Thymus (tissue), 11 donors: ENCODE data around the gene LPP. TPM values are rescaled to one million over a fixed set of nuclear protein-coding genes. Genes with fewer than 3 reads are reported as not detected.

ENCODE experiments used
- DNase-seq, 9 donors: peaks; one replicate each; pipeline ENCODE4 v3.0.0-alpha.2; 2013; ENCODE audit warnings: low spot score in 9 of 9, low read depth in 6 of 9, missing footprints in 1 of 9
- H3K27ac ChIP-seq, 2 donors: one replicate each; pipeline ENCODE4 v1.5.1; 2013; ENCODE audit warnings: control low read depth in 1 of 2, low read depth in 1 of 2, low read length in 1 of 2, mild to moderate bottlenecking in 1 of 2, moderate library complexity in 1 of 2
- H3K27me3 ChIP-seq, 2 donors: one replicate each; pipeline ENCODE4 v1.5.1; 2013; ENCODE audit warnings: low read length in 1 of 2; ENCODE audit not compliant: control insufficient read depth in 2 of 2, insufficient read depth in 1 of 2
- H3K36me3 ChIP-seq, 2 donors: one replicate each; pipeline ENCODE4 v1.5.1; 2013; ENCODE audit warnings: low read length in 1 of 2, mild to moderate bottlenecking in 1 of 2, moderate library complexity in 1 of 2; ENCODE audit not compliant: control insufficient read depth in 2 of 2, insufficient read depth in 2 of 2
- H3K4me1 ChIP-seq, 2 donors: one replicate each; pipeline ENCODE4 v1.5.1; 2013; ENCODE audit warnings: low read length in 2 of 2; ENCODE audit not compliant: control insufficient read depth in 2 of 2, insufficient read depth in 2 of 2
- H3K4me3 ChIP-seq, 2 donors: one replicate each; pipeline ENCODE4 v1.5.1; 2013; ENCODE audit warnings: low read length in 2 of 2, control low read depth in 1 of 2, mild to moderate bottlenecking in 1 of 2
- H3K9me3 ChIP-seq, 2 donors: one replicate each; pipeline ENCODE4 v1.5.1; 2013; ENCODE audit warnings: low read length in 1 of 2, mild to moderate bottlenecking in 1 of 2; ENCODE audit not compliant: control insufficient read depth in 2 of 2, insufficient read depth in 1 of 2
- WGBS: extraction: QIAGEN DNeasy Blood & Tissue Kit; methylation state at CpG from one replicate; pipeline ENCODE4 v1.1.7; 2013; 5-methylcytosine and 5-hydroxymethylcytosine counted together
- polyA plus RNA-seq: library from polyadenylated mRNA; stranded (reverse); fragments of 200-250 nt; gene quantifications from one replicate; pipeline ENCODE4 v1.2.3, GENCODE V29; 2013
- total RNA-seq: library from RNA; stranded (reverse); fragments of 120-200 nt; gene quantifications from one replicate; pipeline ENCODE4 v1.2.4, GENCODE V29; 2013
- donor health status: healthy.

The LPP gene
- total and polyA plus RNA-seq, 2 donors, result 6.5 to 9.2 TPM

DNA sequence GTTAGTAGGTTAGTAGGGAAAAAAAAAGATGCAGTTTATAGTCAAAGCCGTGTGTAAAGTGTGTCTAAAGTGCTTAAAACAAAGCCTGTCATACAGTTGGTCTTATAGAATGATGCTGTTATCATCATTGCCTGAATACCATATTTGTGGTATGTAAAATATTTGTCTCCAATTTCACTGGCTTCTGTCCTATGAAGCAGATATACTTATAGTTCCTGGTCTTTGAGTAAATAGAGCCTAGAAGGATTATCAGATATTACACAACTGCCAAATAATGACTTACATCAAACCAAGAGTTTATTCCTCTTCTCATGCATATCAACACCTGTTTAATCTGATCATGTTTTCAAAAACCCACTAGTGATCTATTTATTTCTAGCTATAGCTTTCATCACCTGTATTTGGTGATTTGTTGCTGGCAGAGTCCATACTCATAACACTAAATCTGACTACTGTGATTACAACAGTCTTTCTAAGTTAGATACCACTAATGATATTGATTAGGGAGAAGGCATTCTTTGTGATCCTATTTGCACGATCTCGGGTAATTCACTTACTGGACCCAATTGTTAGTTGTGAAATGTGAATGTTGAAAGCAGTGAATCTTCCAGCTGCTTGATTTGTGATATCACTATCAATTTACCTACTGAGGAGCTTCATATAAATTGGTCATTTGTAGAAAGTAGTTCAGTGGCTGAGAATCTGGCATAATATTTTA is 413.7 kb downstream of the LPP start:
- H3K9me3 ChIP-seq, result no peaks in the 10 kb centered on the region
- H3K36me3 ChIP-seq, result no peaks in the 10 kb centered on the region
- H3K4me3 ChIP-seq, result no peak overlapping the region
- WGBS, result 68% methylated on average over 3 of the region's 3 CpGs
- no peaks in the 10 kb centered on the region for H3K4me1 ChIP-seq
- H3K27ac ChIP-seq, result no peak overlapping the region
- DNase-seq, result peak in 1 of 9 donors; percentile 28
- no peaks in the 10 kb centered on the region for H3K27me3 ChIP-seq

DNA sequence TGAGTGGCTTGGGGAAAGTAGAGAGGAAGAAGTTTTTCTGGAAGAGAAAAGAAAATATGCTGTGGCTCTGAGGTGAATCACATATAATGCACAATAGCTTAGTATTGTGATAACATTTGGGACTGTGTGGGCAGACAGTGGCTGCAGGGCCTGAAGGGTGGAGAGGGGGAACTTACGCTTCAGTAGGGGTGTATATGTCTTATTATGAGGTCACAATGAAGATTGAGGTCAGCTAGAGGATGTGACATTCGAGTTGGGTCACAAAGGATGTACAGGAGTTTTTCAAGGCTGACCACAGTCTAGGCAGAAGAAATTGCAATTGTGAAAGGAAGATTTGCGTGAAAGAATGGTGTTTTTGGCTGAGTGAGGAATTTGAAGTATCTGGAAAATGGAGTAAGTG is 414.8 kb downstream of the LPP start:
- H3K9me3 ChIP-seq, result no peaks in the 10 kb centered on the region
- H3K4me1 ChIP-seq, result peaks cover 0 to 2% of the 10 kb centered on the region in 2 donors
- H3K36me3 ChIP-seq, result no peaks in the 10 kb centered on the region
- 96% methylated on average over 3 of the region's 3 CpGs for WGBS
- no peak overlapping the region for H3K27ac ChIP-seq
- no peak overlapping the region for H3K4me3 ChIP-seq
- no peaks in the 10 kb centered on the region for H3K27me3 ChIP-seq
- no peak for DNase-seq

GRCh38 chr3:188571531-188572095 is 417.7 kb downstream of the LPP start:
- WGBS, result 98% methylated on average over 7 of the region's 7 CpGs
- Histone ChIP-seq H3K27me3 (no peaks in the 10 kb centered on the region), H3K4me1 (peaks cover 0 to 2% of the 10 kb centered on the region in 2 donors), H3K4me3 (no peak overlapping the region), H3K36me3 (no peaks in the 10 kb centered on the region), H3K27ac (no peak overlapping the region), H3K9me3 (no peaks in the 10 kb centered on the region)
- no peak for DNase-seq

- no peak for DNase-seq
- Histone ChIP-seq H3K27me3 (no peaks in the 10 kb centered on the region), H3K4me1 (peaks cover 0 to 2% of the 10 kb centered on the region in 2 donors), H3K27ac (no peak overlapping the region), H3K36me3 (no peaks in the 10 kb centered on the region), H3K9me3 (no peaks in the 10 kb centered on the region), H3K4me3 (no peak overlapping the region)
- WGBS, result 74% methylated on average over 8 of the region's 8 CpGs
Measured at GRCh38 chr3:188573291-188573940, 419.5 kb downstream of the LPP start.

GRCh38 chr3:188573956-188574355 is 420.0 kb downstream of the LPP start:
- WGBS, result 98% methylated on average over 3 of the region's 3 CpGs
- no peak overlapping the region for H3K4me3 ChIP-seq
- no peaks in the 10 kb centered on the region for H3K27me3 ChIP-seq
- H3K9me3 ChIP-seq, result no peaks in the 10 kb centered on the region
- no peak for DNase-seq
- peaks cover 0 to 2% of the 10 kb centered on the region in 2 donors for H3K4me1 ChIP-seq
- H3K27ac ChIP-seq, result no peak overlapping the region
- H3K36me3 ChIP-seq, result no peaks in the 10 kb centered on the region

GRCh38 chr3:188574885-188575284 is 420.9 kb downstream of the LPP start:
- Histone ChIP-seq H3K27me3 (no peaks in the 10 kb centered on the region), H3K27ac (no peak overlapping the region), H3K36me3 (no peaks in the 10 kb centered on the region), H3K4me3 (no peak overlapping the region), H3K9me3 (no peaks in the 10 kb centered on the region), H3K4me1 (peaks cover 0 to 2% of the 10 kb centered on the region in 2 donors)
- DNase-seq, result no peak
- 93% methylated on average over 5 of the region's 5 CpGs for WGBS

- WGBS, result 90% methylated on average over 6 of the region's 6 CpGs
- DNase-seq, result no peak
- no peaks in the 10 kb centered on the region for H3K9me3 ChIP-seq
- H3K4me3 ChIP-seq, result no peak overlapping the region
- H3K27ac ChIP-seq, result no peak overlapping the region
- no peaks in the 10 kb centered on the region for H3K36me3 ChIP-seq
- H3K4me1 ChIP-seq, result peaks cover 0 to 2% of the 10 kb centered on the region in 2 donors
- H3K27me3 ChIP-seq, result no peaks in the 10 kb centered on the region
Measured at GRCh38 chr3:188575501-188575900, 421.5 kb downstream of the LPP start.

GRCh38 chr3:188577539-188577938 is 423.6 kb downstream of the LPP start:
- WGBS, result 100% methylated on average over 1 of the region's 3 CpGs
- no peaks in the 10 kb centered on the region for H3K9me3 ChIP-seq
- no peaks in the 10 kb centered on the region for H3K36me3 ChIP-seq
- H3K4me3 ChIP-seq, result no peak overlapping the region
- no peaks in the 10 kb centered on the region for H3K27me3 ChIP-seq
- H3K27ac ChIP-seq, result no peak overlapping the region
- DNase-seq, result no peak
- H3K4me1 ChIP-seq, result peaks cover 0 to 2% of the 10 kb centered on the region in 2 donors

DNA sequence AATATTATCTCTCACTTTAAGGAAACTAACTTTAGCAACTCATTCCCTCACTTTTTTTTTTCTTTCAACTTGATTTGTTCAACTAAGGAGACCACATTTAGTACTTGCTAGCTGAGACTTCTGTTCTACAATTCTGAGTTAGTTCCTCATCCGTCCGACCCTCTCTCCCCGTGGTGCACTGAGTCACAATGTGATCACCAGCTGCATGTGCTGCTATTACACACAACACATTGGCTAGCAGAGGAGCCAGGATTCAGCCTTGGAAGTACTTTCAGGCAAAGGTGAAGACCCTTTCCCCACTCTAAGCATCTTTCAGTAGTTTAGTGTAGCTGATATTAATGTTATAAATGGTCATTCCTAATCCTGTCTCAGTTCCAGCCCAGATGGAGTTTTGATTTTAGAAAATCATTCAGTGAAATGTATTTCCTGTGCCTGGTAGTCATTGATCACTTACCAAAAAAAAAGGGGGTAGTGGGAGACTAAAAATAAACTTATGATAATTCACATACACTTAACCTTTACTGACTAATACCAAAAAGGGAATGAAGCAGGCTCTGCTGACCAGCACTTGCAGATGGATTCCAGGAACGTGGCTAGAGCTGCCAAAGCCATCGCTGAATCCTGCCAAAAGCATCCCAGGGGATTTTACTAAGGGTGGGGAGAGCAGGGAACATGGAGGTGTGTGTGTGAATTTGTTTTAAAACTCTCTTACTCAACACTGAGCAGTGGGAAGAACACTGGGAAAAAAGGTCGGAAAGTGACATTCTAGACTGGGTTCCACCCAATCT is 424.8 kb downstream of the LPP start:
- Histone ChIP-seq H3K9me3 (no peaks in the 10 kb centered on the region), H3K4me3 (no peak overlapping the region), H3K27ac (no peak overlapping the region), H3K27me3 (no peaks in the 10 kb centered on the region), H3K36me3 (no peaks in the 10 kb centered on the region), H3K4me1 (peaks cover 0 to 4% of the 10 kb centered on the region in 2 donors)
- no peak for DNase-seq
- WGBS, result 90% methylated on average over 6 of the region's 6 CpGs
